H9 (cell line): ENCODE results near the gene GAL3ST1. TPM values are rescaled to one million over a fixed set of nuclear protein-coding genes. Genes with fewer than 3 reads are reported as not detected.

Experiments
- DNase-seq: peaks from one replicate; pipeline ENCODE4 v3.0.0-alpha.2; 2017
- H2AFZ ChIP-seq: one replicate; pipeline ENCODE4 v1.6.1; 2013; ENCODE audit warnings: mild to moderate bottlenecking, low read length, control low read depth, moderate library complexity
- H2AK5ac ChIP-seq: 2 replicates; pipeline ENCODE4 v1.6.1; 2013; ENCODE audit warnings: low read length, control low read depth, mixed read lengths; ENCODE audit not compliant: insufficient read length
- H2BK120ac ChIP-seq: one replicate; pipeline ENCODE4 v1.6.1; 2013; ENCODE audit warnings: low read depth, mild to moderate bottlenecking, low read length, control low read depth, inconsistent platforms; ENCODE audit not compliant: poor library complexity, severe bottlenecking
- H2BK12ac ChIP-seq: 2 replicates; pipeline ENCODE4 v1.6.1; 2013; ENCODE audit warnings: low read length, control low read depth, mixed read lengths, low read depth; ENCODE audit not compliant: insufficient read length
- H2BK15ac ChIP-seq: 2 replicates; pipeline ENCODE4 v1.6.1; 2013; ENCODE audit warnings: low read depth, low read length, control low read depth
- H2BK20ac ChIP-seq: one replicate; pipeline ENCODE4 v1.6.1; 2013; ENCODE audit warnings: low read depth, mild to moderate bottlenecking, low read length, control low read depth, inconsistent platforms; ENCODE audit not compliant: poor library complexity, severe bottlenecking
- H2BK5ac ChIP-seq: 2 replicates; pipeline ENCODE4 v1.6.1; 2013; ENCODE audit warnings: low read length, control low read depth, mixed read lengths; ENCODE audit not compliant: insufficient read length
- H3K14ac ChIP-seq: 2 replicates; pipeline ENCODE4 v1.6.1; 2013; ENCODE audit warnings: low read length, control low read depth; ENCODE audit not compliant: insufficient read depth
- H3K18ac ChIP-seq: 2 replicates; pipeline ENCODE4 v1.6.1; 2013; ENCODE audit warnings: low read depth, mild to moderate bottlenecking, mixed read lengths, low read length, control low read depth; ENCODE audit not compliant: insufficient read length
- H3K23ac ChIP-seq: 2 replicates; pipeline ENCODE4 v1.6.1; 2013; ENCODE audit warnings: low read length, control low read depth, mixed read lengths, low read depth; ENCODE audit not compliant: insufficient read length
- H3K23me2 ChIP-seq: 2 replicates; pipeline ENCODE4 v1.6.1; 2013; ENCODE audit warnings: low read depth, mild to moderate bottlenecking, mixed read lengths, low read length, control low read depth; ENCODE audit not compliant: insufficient read length, poor library complexity, severe bottlenecking
- H3K27ac ChIP-seq: 2 replicates; pipeline ENCODE4 v1.5.1; 2013; ENCODE audit warnings: low read length, control low read depth, mixed read lengths, low read depth; ENCODE audit not compliant: insufficient read length
- H3K27me3 ChIP-seq: 2 replicates; pipeline ENCODE4 v1.6.1; 2013; ENCODE audit warnings: low read length, control low read depth, inconsistent platforms; ENCODE audit not compliant: insufficient read depth
- H3K4ac ChIP-seq: 2 replicates; pipeline ENCODE4 v1.6.1; 2013; ENCODE audit warnings: low read depth, mild to moderate bottlenecking, control low read depth, inconsistent platforms, low read length, moderate library complexity
- H3K4me1 ChIP-seq: 2 replicates; pipeline ENCODE4 v1.6.1; 2013; ENCODE audit warnings: low read length, control low read depth, inconsistent platforms; ENCODE audit not compliant: insufficient read depth
- H3K4me2 ChIP-seq: 2 replicates; pipeline ENCODE4 v1.6.1; 2013; ENCODE audit warnings: low read length, control low read depth, mixed read lengths; ENCODE audit not compliant: insufficient read length, insufficient read depth
- H3K56ac ChIP-seq: 2 replicates; pipeline ENCODE4 v1.6.1; 2013; ENCODE audit warnings: low read depth, mild to moderate bottlenecking, mixed read lengths, low read length, control low read depth; ENCODE audit not compliant: insufficient read length
- H3K79me1 ChIP-seq: 2 replicates; pipeline ENCODE4 v1.6.1; 2013; ENCODE audit warnings: low read depth, mild to moderate bottlenecking, moderate library complexity, low read length, control low read depth, inconsistent platforms; ENCODE audit not compliant: insufficient read depth, poor library complexity, severe bottlenecking
- H3K79me2 ChIP-seq: 2 replicates; pipeline ENCODE4 v1.6.1; 2013; ENCODE audit warnings: low read length, control low read depth, inconsistent platforms; ENCODE audit not compliant: insufficient read depth
- H3K9ac ChIP-seq: 2 replicates; pipeline ENCODE4 v1.6.1; 2013; ENCODE audit warnings: low read length, control low read depth, mixed read lengths; ENCODE audit not compliant: insufficient read length; ENCODE audit errors: extremely low read depth
- H3K9me3 ChIP-seq: one replicate; pipeline ENCODE4 v1.6.1; 2013; ENCODE audit warnings: low read depth, low read length, inconsistent platforms; ENCODE audit not compliant: control insufficient read depth
- H3T11ph ChIP-seq: one replicate; pipeline ENCODE4 v1.6.1; 2013; ENCODE audit warnings: mild to moderate bottlenecking, low read length, control low read depth, inconsistent platforms
- H4K20me1 ChIP-seq: one replicate; pipeline ENCODE4 v1.6.1; 2013; ENCODE audit not compliant: control insufficient read depth, insufficient read length, insufficient read depth
- H4K5ac ChIP-seq: 2 replicates; pipeline ENCODE4 v1.6.1; 2013; ENCODE audit warnings: low read depth, mild to moderate bottlenecking, mixed read lengths, low read length, control low read depth; ENCODE audit not compliant: insufficient read length
- H4K8ac ChIP-seq: replicated peaks from 2 replicates; pipeline ENCODE4 v1.6.1; 2013; ENCODE audit warnings: low read length, control low read depth, mixed read lengths, low read depth; ENCODE audit not compliant: insufficient read length
- H4K91ac ChIP-seq: 2 replicates; pipeline ENCODE4 v1.6.1; 2013; ENCODE audit warnings: low read depth, mild to moderate bottlenecking, moderate library complexity, mixed read lengths, low read length, control low read depth; ENCODE audit not compliant: insufficient read length
- H3K27ac Mint-ChIP-seq, 3 experiments: 2 replicates in 2 of 3; 3 replicates in 1 of 3; pipeline ENCODE4 v1.8.0; 2020 to 2021; ENCODE audit warnings: mixed read lengths in 3 of 3, mild to moderate bottlenecking in 1 of 3, moderate library complexity in 1 of 3
- H3K27me3 Mint-ChIP-seq: 2 replicates; pipeline ENCODE4 v1.8.0; 2021; ENCODE audit warnings: low read depth, mild to moderate bottlenecking, moderate library complexity, mixed read lengths
- H3K36me3 Mint-ChIP-seq, 3 experiments: 2 replicates in 2 of 3; 3 replicates in 1 of 3; pipeline ENCODE4 v1.8.0; 2020 to 2021; ENCODE audit warnings: low read depth in 3 of 3, mixed read lengths in 3 of 3; ENCODE audit not compliant: insufficient read depth in 1 of 3
- H3K4me1 Mint-ChIP-seq, 2 experiments: 2 replicates each; pipeline ENCODE4 v1.8.0; 2020; ENCODE audit warnings: mixed read lengths in 2 of 2
- H3K4me3 Mint-ChIP-seq, 2 experiments: 2 replicates in 1 of 2; 3 replicates in 1 of 2; pipeline ENCODE4 v1.8.0; 2020 to 2021; ENCODE audit warnings: mild to moderate bottlenecking in 2 of 2, mixed read lengths in 2 of 2, moderate library complexity in 1 of 2
- H3K9me3 Mint-ChIP-seq, 2 experiments: 2 replicates in 1 of 2; 3 replicates in 1 of 2; pipeline ENCODE4 v1.8.0; 2020; ENCODE audit warnings: mild to moderate bottlenecking in 2 of 2, mixed read lengths in 2 of 2, moderate library complexity in 1 of 2
- WGBS: extraction: QIAGEN DNeasy Blood & Tissue Kit; methylation state at CpG from one replicate; pipeline ENCODE4 v1.1.7; 2013; ENCODE audit warnings: missing lambda C conversion rate, low lambda C conversion rate, mixed read lengths; ENCODE audit not compliant: insufficient read length; ENCODE audit errors: extremely low coverage; 5-methylcytosine and 5-hydroxymethylcytosine counted together
- total RNA-seq: library from RNA; stranded (reverse); gene quantifications from 2 replicates; pipeline ENCODE4 v1.2.1, GENCODE V29; 2021
- TF ChIP-seq, protein P1 (sequence below): fragments of 200-600 bp; sonication (generic); conservative IDR thresholded peaks from 3 replicates; pipeline ENCODE4 v1.8.0; 2021; ENCODE audit warnings: antibody characterized with exemption, mild to moderate bottlenecking

GAL3ST1 gene
- total RNA-seq, 1 experiment from 2014 or later = 5.1 TPM

- no peaks in the 10 kb centered on the region for H3K79me1 ChIP-seq
- Mint-ChIP-seq H3K4me3 (no peak overlapping the region), H3K4me1 (peaks cover 0 to 2% of the 10 kb centered on the region in 2 experiments; a peak in 1 of 4 replicates)
These were observed 61.0 kb downstream of the GAL3ST1 start for GRCh38 chr22:30513462-30513861.

More at GRCh38 chr22:30513462-30513861, 61.0 kb downstream of the GAL3ST1 start:
- Histone ChIP-seq H3K4me2 (no peak overlapping the region), H4K20me1 (no peaks in the 10 kb centered on the region), H3K9ac (no peak overlapping the region), H2BK15ac (no peak overlapping the region), H3K23me2 (no peaks in the 10 kb centered on the region), H3K27me3 (no peaks in the 10 kb centered on the region), H3K9me3 (no peaks in the 10 kb centered on the region), H2AFZ (no peak overlapping the region), H3K79me2 (no peaks in the 10 kb centered on the region), H3K27ac (no peak overlapping the region), H4K8ac (no peak overlapping the region), H4K91ac (no peak overlapping the region), H4K5ac (no peak overlapping the region), H2BK20ac (no peak overlapping the region), H3K18ac (no peak overlapping the region), H3K4me1 (no peaks in the 10 kb centered on the region), H2BK120ac (no peak overlapping the region), H3K23ac (no peak overlapping the region), H3K14ac (no peak overlapping the region), H3K56ac (no peak overlapping the region), H3T11ph (no peak overlapping the region), H2BK5ac (no peak overlapping the region), H2BK12ac (no peak overlapping the region), H3K4ac (no peak overlapping the region), H2AK5ac (no peak overlapping the region)
- Mint-ChIP-seq H3K9me3 (peaks cover 3 to 5% of the 10 kb centered on the region in 2 experiments; a peak in 2 of 5 replicates), H3K36me3 (no peaks in the 10 kb centered on the region), H3K27me3 (peaks cover 5% of the 10 kb centered on the region), H3K27ac (no peak overlapping the region)
- no CpG with 5 or more reads among the region's 6 CpGs for WGBS
- TF ChIP-seq, protein P1, sequence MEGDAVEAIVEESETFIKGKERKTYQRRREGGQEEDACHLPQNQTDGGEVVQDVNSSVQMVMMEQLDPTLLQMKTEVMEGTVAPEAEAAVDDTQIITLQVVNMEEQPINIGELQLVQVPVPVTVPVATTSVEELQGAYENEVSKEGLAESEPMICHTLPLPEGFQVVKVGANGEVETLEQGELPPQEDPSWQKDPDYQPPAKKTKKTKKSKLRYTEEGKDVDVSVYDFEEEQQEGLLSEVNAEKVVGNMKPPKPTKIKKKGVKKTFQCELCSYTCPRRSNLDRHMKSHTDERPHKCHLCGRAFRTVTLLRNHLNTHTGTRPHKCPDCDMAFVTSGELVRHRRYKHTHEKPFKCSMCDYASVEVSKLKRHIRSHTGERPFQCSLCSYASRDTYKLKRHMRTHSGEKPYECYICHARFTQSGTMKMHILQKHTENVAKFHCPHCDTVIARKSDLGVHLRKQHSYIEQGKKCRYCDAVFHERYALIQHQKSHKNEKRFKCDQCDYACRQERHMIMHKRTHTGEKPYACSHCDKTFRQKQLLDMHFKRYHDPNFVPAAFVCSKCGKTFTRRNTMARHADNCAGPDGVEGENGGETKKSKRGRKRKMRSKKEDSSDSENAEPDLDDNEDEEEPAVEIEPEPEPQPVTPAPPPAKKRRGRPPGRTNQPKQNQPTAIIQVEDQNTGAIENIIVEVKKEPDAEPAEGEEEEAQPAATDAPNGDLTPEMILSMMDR = no peak
- no peak for DNase-seq
